ENCODE data around the gene ACVR1.
"Not testable (repeated sequence)": the region's sequence is repeated elsewhere in the genome, so short reads cannot be mapped to it uniquely, and the experiment has no call there.

The ACVR1 gene

DNA sequence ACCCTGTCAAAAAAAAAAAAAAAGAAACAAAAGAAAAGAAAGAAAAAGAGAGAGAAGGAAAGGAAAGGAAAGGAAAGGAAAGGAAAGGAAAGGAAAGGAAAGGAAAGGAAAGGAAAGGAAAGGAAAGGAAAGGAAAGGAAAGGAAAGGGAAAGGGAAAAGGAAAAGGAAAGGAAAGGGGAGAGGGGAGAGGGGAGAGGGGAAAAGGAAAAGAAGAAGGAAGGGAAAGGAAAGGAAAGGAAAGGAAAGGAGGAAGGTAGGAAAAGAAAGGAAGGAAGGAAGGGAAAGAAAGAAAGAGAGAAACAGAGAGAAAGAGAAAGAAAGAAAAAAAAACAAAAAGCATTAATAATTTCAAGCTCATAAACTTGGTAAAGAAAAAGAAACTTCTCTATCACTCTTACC is 49.5 kb downstream of the ACVR1 start:
- DNase-seq (ENCODE audit: low read depth), result not testable (repeated sequence)

DNA sequence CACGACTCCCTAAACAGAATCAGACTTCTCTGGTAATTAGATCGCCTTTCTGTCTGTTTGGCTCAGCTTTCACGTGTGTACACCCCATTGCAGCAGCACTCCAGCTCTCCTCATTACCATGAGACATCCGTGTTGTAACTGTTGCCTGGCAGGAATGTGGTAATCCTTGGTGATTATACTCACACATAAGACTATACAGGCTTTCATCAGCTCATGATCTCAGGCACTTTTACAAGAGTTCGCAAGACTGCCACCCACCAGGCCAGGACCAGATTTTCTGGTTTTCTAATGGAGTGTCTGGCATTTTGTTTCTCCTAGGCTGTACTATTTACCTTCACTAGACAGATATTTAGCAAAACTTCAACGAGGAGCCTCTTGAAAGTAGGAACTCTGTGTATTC is 50.2 kb downstream of the ACVR1 start:
- no peak for DNase-seq (ENCODE audit: low read depth)

DNA sequence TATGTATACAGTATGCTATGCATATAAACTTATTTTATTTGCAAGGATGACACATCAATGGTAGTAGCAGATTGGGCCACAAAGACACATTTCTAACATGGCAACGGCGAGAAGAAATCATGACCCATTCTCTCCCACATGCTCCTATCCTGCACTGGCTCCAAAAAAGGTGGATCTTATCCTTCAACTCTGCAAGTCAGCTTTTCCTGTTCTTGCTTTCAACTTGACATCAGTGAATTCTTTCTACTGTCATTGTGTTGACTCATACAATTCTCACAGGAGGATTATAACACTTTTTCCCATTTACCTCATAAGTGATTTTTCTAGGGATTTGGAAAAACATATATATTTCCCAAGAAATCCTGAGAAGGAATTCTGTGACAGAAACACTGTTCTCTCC is 53.1 kb downstream of the ACVR1 start:
- no peak for DNase-seq (ENCODE audit: low read depth)

DNA sequence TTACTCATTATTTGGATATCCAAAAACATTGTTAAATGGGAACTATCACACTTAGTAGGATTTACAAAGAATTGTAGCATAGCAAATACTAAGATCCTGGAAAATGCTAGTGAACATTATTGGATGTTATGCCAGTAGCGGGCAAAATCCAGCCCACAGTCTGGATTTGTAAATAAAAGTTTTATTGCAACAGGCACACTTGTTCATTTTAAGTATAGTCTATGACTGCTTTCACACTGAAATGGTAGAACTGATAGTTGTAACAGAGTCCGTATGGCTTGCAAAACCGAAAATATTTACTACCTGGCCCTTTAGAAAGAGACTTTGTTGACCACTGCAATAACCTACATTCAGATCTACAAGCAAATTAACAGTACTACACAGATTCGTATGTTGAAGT is 53.6 kb downstream of the ACVR1 start:
- DNase-seq (ENCODE audit: low read depth), result no peak

DNA sequence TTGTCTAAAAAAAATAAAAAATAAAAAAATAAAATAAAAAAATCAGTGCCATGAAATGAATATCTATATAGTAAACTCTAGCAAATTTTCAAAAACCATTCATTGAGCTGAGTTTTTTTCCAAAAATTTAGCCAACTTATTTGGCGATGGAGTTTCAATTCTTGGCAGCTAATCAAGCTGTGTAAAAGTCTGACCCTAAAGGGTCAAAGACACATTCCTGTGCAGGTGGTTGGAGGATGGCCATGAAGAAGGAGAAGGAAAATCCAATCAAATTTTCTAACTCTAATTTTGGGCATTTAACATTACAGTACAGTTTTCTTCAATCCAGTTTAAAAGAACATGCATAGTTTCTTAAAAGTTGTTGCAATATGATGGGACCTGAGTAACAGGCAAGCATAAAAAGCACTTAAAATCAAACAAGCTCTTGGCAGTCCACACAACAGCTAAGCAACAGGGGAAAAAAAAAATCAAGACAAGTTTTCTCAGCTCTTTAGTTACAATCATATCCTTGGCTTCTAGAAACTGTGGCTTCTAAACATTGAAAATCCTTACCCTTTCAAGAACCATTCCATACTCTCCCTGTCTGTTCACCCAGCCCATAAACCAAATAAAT is 54.5 kb downstream of the ACVR1 start:
- no peak for DNase-seq (ENCODE audit: low read depth)

DNA sequence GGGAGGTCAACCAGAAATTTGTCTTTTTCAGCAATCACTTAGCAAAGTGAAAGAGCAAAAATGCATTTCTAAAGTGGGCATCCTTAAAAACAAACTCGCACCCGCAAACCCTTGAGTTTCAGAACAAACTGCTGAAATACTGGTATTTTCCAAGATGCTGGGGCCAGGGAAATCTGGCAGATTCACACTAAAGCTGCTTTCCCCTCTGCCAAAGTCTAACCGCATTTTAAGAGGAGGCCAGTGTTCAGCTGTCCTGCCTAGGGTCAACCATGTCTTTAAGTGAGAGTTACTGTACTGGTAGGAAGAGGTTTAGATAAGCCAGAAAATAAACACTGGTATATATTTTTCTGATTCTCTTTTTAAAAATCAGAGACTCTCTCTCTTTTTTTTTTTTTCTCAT is 55.9 kb downstream of the ACVR1 start:
- DNase-seq (ENCODE audit: low read depth), result no peak

DNA sequence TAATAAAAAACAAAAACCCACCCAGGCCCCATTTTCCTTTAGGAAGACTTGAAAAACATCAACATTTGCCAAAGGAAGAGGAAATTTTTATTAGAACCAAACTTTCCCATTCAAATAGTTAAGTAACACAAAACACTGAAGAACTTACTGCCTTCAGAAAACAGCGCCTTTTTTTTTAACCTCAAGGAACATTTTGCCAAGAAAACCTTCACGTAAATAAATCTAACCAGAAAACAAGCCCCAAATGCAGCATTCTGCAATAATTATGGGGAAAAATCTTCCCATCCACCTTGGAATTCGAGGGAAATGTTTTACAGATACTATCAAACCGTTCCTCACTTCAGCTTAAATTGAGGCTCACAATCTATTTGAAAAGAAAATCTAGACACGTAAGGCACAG is 56.4 kb downstream of the ACVR1 start:
- DNase-seq (ENCODE audit: low read depth), result no peak

DNA sequence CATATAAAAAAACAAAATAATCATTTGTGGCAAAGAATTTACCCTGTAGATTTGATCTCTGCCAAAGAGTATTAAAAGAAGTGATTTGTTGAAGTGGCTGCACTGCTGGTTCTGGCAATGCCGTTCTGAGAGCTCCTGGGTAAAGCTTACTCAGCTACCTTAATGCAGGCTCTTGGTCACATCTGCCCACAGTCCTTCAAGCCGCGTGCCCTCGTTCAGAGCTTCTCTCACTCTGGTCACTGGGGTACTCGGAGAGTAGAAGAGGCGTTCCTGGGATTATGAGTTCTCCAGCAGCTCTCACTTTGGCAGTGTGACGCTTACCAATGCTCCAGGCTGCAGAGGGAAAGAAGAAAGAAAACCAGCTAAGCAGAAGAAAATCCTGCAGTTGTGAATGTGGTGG is 57.9 kb downstream of the ACVR1 start:
- DNase-seq (ENCODE audit: low read depth), result no peak

DNA sequence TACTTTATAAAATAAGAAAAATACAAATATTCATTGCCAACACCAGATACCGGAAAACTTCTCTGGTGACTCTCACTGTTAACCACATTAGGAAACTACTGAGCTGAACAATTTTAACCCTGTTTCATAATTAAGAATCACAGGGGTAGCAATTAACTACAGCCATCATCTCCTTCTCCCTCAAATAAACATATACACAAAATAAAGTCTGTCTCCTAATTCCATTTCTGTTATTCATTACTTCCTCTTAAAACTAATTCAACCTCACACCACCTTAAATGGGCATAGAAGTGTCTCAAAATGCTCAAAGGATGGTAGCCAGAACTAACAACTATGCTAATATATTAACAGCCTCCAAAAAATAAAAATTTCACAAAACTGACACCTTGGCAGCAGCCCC is 60.7 kb downstream of the ACVR1 start:
- DNase-seq (ENCODE audit: low read depth), result no peak

DNA sequence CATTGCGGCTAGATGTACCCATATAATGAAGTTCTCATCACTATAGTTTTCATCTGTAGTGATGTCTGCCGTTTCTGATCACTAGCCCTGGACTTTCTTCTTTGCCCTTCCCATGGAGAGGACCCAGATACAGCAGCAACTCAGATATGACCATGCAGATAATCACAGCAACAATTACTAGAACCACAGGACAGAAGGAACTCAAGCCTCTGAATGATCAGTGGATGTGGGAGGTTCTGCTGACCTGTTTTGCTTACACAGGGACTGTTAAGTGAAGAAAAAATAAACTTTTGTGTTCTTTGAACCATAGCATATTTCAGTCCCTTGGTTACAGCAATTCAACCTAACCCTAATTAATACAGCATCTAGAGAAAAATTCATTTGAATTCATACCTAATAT is 62.7 kb downstream of the ACVR1 start:
- DNase-seq (ENCODE audit: low read depth), result no peak

DNA sequence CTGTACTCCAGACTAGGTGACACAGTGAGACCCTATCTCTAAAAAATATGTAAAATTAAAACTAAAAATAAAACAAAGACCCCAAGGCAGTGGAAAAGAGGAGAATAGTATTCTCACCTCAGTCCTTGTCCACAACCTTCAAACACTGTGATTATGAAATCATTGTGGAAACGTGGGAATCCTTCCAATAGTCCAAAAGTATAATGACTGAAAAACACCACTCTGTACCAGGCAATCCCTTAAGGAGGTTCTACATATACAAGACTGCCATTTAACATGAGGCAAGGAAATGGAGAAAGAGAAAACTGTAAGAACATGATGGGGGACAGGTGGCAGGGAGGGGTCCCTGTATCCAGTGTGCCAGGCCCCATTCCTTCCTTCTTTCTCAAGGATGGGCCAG is 66.1 kb downstream of the ACVR1 start:
- DNase-seq (ENCODE audit: low read depth), result no peak

DNA sequence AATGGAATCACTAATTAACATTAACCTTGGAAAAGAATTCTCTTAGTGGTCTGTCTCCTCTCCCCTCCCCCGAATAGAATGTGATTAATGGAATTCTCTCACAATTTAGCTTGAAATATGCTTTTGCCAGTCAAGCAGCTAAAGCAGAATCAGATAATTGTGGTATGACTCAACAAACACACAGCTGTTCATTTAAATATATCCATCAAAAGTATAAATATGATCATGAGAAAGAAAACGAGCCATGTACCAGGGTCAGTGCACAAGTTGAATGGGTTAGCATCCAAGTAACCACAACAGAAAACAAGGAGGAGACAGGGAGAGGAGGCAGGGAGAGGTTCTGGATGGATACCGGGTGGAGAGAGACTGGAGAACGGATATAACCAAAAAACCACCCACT is 66.9 kb downstream of the ACVR1 start:
- no peak for DNase-seq (ENCODE audit: low read depth)

DNA sequence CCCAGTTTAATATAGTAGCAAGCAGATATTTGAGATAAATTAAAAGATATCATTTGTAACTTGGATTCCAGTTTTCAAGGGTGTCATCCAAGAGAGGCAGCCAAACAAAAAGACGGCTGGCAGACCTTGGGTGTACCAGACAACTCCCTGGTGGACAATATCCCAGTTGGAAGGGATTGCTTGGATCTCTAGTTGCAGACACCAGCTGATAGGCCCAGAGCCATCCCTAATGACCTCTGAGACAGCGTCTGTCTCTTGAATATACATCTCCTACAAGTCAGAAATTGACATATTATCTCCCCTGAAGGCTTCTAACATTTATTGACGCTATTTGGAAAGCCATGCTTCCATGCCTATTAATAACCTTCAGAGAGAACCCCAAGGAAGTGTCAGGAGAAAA is 67.7 kb downstream of the ACVR1 start:
- no peak for DNase-seq (ENCODE audit: low read depth)

DNA sequence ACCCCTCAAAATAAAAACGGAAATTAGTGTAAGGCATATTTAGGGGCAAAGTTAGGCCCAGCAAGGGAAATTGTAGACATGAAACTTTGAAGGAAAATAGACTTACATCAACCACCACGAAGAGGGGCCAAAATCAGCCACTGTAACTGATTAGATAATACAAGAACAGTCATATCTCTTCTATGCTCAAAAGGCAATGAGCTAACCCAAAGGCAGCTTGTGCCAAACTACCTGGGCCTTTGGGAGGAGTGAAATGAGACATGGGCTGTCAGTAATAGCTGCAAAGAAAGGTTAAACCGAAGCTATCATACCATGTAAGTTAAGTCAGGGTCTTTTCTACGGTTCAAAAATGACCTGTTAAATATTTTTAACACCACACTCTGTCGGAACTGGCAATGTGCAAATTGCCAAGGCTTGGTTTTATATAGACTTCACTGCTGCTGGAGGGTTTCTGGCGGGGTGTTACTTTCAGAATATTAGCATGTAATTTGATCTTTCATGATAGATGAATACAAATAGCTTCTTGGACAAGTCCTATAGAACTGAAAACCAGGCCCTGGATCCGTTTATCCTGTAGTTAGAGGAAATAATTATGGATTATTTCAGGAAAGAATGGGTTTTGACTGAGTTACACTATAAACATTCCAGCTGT is 69.6 kb downstream of the ACVR1 start:
- DNase-seq (ENCODE audit: low read depth), result no peak

DNA sequence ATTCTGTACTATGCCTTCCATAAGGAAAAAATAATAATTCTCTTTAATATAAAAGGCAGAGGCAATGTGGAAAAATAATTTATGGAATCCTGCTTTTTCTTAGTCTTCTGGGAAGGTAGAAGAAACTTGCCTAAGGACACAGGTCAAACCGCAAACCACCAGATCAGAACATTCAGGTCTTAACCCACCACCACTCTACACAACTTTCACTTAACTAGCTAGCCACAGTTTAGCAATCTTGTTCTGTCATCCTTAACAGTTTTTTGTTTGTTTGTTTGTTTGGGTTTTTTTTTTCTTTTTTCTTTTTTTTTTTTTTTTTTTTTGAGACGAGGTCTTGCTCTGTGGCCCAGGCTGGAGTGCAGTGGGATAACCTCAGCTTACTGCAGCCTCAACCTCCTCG is 70.6 kb downstream of the ACVR1 start:
- no peak for DNase-seq (ENCODE audit: low read depth)

DNA sequence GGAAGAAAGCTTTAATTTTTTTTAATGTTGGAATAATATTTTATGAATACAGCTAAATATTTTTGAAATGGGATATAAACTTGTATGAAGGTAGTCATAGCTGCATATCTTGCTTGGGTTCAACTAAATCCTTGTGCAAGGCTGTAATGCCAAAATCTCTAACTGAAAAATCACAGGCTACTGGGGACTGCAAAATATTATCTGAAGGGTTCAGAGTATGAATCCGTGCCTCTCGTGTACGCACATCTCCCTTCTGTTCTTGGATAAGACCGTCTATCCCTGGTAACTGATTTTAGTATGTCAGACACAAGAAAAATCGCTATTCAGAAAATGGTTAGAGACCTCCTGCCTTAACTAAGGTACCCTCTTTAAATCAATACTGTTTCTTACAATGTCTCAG is 71.8 kb downstream of the ACVR1 start:
- DNase-seq (ENCODE audit: low read depth), result no peak

DNA sequence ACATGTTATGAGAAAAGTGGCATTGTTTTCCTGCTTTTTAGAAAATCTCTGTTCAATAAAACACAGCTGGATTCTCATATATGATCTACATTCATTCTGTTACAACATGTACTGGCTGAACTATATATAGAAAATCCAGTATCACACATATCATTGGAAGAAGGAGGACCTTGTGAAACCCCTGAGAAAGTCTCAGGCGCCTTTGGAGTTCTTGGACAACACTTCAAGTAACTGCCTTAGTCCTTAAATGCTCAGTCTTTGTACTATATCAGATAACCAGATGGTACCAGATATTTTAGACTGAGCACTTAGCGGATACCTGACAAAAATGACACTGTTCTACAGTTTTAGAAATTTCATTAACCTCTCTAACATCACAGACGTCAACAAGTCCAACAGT is 72.2 kb downstream of the ACVR1 start:
- DNase-seq (ENCODE audit: low read depth), result no peak

DNA sequence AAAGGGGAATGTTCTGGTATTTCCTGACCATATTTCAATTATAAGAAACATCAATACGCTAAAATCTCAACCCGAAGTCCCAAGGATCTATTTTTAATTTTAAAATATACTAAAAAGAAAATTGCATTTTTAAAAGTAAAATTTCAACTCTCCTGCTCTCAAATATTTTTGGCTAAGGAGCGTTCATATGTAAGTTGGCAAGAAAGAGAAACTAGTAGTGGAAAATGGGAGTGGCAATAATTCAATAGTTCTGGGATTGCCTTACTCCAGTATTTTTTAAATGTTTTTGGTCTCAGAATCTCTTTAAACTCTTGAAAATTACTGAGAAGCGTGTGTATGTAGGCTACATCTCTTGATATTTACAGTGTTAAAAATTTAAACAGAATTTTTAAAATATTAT is 72.7 kb downstream of the ACVR1 start:
- DNase-seq (ENCODE audit: low read depth), result no peak

DNA sequence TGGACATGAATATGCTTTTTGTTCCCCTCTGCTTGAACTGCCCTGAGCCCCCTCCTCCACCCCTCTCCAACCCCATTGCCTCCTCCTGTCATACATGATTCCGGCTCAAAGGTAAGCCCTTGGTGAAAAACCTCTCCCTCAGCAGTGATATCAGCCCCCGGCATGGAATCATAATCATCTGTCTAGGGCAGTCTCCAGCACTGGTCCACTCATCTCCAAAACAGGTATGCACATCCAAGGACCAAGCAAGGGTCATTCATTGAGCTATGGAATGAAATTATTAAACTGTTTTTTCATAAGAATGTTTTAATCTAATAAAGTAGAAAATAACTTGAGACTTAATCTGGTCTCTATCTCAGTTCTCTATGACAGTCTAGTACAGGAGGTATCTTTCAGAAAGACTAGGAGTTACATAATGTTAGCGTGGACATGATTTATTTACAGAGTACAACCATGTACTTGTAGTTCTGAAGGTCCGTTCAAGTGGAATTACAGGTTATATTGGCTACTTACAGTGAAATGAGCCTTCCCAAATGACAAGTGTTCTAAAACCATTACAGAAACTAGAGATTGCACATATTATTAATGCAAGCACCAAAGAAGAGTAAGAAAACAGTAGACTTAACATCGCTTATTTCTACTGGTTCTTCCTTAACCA is 75.2 kb downstream of the ACVR1 start:
- no peak for DNase-seq (ENCODE audit: low read depth)

DNA sequence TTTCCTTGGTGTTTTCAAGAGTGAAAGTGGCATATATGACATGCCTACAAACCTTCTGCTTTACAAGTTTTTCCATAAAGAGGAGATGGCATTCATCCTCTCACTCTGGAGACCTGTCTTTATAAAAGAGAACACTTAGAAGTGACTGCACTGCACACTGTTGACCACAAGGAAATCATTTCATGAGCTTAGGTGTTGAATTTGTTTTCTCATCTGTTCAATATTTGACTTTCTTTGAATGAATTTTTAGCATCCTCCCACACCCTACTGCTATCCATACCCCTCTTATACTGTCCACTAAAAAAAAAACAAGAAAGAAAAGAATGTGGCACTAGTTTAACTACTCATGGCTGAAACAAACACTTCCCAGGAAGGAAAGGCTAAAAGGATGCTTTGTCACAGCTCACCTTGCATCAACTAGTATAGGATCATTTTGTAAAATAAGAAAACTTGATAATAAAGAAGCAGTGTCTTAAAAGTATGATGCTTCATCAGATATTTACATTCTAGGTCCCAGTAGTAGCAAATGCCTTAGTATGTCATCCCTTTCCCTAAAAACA is 83.0 kb downstream of the ACVR1 start:
- no peak for DNase-seq (ENCODE audit: low read depth)

DNA sequence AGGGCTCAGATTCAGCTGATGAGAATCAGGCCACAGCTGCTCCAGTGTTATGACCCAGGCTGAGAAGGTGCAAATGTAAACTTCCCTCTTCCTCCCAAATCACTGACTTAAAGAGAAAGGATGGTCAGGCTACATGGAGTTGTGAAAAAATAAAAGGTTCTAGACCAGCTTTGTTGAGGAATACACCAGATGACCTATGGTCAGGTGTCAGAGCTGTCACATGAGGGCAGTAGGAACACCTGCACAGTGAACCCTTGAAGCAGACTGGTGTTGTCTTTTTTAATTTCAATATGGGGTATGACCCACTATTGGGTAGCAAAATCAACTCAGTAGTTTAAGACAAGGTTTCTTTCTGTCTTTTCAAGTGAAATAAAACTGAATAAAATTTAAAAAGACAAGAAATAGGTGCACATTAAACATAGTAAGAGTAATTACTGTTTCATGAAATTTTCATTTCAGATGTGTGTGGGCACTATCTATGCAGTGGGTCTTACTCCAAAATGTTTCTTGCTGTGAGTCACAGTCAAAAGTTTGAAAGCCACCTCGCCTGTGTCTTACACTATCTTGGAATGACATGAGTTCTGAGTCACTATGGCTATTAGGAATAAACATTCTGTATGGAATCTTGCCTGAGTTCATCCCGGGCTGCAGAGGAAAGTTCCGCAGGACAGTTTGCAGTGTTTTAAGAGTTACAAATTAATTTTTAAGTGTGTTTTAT is 83.6 kb downstream of the ACVR1 start:
- no peak for DNase-seq (ENCODE audit: low read depth)

DNA sequence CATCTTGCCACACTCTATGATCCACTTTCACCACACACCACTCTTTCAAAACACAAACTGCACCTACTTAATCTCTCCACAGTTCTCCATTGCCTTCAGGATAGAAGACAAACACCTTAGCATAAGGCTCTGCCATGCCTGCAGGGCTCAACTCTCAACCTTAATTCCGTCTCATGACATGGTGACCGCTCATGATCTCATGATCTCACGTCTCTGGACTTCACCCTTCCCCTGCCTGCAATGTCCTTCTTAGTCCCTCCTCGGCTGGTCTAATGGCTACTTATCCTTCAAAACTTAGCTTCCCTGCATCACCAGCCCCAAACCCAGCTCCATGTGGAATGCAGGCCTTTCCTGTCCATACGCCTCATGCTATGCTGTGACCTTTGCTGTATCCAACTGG is 85.3 kb downstream of the ACVR1 start:
- no peak for DNase-seq (ENCODE audit: low read depth)

DNA sequence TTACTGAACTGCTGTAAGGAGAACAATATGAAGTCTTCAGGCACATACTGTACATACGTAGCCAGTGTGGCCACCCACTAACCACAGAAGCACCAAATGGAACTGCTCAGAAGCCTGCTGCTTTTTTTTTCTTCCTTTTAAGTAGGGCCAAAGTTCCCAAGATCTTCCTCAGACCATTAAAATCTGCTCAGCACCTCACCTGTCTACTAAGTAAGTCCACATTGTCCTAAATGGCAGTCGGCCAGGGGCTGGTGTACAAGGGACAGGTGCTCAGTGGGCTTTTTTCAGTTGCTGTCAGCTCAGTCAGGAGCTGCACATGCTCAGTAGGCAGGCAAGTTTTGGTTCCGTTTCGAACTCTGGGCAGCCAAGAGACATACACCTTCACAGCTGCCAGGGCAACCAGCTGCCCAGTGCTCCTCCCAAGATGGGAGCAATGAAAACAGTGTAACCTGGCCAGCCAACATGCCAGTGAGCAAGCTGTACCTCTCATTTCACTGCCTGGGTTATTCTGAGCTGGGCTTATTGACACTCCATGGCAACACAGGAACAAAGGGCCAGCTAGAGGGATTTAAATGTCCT is 86.1 kb downstream of the ACVR1 start:
- no peak for DNase-seq (ENCODE audit: low read depth)

Measured in activated T-cell treated with anti-CD3 and anti-CD28 coated beads for 24 hours (primary cell).